G401 (cell line): Measurements from ENCODE around the gene EBF4. TPM values are rescaled to one million over a fixed set of nuclear protein-coding genes. Genes with fewer than 3 reads are reported as not detected.
"Not testable (repeated sequence)": the region's sequence is repeated elsewhere in the genome, so short reads cannot be mapped to it uniquely, and the experiment has no call there.

Source experiments
- DNase-seq: peaks from one replicate; pipeline ENCODE4 v3.0.0-alpha.2; 2015; ENCODE audit warnings: low spot score
- in situ Hi-C: cut with HindIII; loops from 2 replicates; pipeline ENCODE4 v1.10.0; 2016; ENCODE audit warnings: low sequenced_read_pairs, mixed read lengths
- total RNA-seq: library from RNA; depleted of rRNA; stranded (reverse); fragments of >200 nt; shearing (Covaris generic); gene quantifications from 2 replicates; pipeline ENCODE4 v1.2.3, GENCODE V29; 2014; rRNA removed

EBF4 gene
- total RNA-seq, 1 experiment from 2014 or later = not detected

DNA sequence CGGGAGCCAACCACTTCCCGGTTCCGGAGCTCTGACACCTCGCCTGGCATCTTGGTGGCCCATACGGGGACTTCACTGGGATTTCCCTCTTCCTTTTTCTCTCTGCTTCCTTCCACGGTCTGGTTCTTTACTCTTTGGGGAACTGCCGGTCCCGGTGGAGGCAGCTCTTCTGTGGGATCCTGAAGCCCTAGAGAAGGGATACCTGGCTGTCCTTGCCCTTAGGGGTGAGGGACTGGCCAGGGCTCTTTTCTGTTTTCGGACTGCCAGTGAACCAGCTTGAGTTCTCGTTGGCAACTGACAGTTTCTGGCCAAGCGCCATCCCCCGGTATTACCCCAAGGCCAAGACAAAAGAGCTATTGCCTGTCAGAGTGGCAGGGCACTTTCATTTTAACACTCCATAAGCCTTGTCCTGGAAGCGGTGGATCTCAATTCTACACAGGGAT lies 108.7 kb downstream of the EBF4 start:
- DNase-seq = no peak
- in situ Hi-C loops = no loop called here

DNA sequence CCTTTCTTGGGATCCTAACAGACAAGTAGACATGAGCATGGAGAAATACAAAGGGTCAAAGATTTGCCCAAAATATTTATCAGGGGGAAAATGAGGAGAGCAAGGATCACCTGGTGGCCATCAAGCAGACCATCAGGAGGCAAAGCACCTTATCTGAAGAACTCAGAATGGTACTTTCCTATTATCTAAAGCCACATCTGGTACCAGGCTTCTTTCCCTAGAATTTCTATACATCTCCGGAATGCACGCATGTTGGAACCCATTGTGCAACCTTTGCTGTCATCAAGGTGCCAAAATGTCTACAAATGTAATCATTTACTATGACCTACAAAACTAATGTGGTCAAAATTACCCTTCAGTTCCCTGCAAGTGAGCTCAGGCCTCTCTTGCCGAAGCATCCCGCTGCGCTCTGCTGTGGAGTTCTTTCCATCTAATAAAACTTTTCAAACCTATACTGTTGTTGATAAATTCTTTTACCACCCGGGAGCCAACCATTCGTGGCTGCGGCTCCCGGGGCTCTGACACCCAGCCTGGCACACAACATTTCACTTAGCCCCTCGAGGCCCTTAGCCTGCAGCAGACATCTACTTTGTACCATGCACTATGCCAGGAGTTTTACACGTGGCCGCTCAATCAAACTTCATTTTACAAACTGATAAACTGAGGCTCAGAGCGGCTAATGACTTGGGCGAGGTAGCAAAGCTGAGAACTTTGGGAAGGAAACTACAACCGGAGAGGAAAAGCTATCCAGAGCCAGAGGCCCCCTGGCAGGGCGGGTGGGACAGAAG lies 111.7 kb downstream of the EBF4 start:
- in situ Hi-C loops = no loop called here
- no peak for DNase-seq

DNA sequence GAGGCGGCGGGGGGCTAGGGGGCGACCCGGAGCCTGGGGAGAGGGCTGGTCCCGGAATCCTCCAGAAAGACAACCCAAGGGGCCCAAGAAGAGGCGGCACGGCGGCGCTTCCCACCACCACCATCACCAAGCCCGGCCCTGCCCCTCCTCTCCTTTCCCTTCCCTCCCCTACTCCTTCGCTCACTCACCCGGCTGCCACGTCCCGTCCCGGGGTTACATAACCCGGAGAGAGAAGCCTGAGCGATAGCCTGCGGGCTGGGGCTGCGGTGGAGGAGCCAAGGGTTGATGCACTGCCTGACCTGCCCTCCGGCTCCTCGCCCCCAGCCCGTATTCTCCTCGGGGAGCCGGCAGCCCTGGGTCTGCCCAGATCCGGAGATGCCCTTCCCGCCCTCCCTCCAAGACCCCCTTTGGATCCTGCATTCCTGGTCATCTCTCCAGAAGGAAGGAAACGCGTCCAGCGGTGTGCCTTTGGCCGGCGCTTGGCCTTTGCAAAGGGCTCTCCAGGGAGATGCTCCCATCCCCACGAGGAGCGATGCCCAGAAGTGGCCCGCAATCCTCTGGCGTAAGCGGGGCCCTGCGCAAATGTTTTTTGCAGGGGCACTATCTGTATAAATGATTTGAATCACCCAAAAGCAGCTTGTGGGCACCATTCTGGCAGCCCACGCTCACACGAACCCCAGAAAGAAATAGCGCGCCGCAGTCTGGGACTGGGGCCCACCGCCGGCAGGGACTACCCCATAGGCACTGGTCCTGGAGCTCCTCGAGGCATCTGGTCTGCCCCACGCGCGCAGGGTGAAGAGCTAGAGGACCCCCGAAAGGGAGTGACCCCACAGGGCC lies 112.5 kb downstream of the EBF4 start:
- in situ Hi-C loops = no loop called here
- DNase-seq = no peak

DNA sequence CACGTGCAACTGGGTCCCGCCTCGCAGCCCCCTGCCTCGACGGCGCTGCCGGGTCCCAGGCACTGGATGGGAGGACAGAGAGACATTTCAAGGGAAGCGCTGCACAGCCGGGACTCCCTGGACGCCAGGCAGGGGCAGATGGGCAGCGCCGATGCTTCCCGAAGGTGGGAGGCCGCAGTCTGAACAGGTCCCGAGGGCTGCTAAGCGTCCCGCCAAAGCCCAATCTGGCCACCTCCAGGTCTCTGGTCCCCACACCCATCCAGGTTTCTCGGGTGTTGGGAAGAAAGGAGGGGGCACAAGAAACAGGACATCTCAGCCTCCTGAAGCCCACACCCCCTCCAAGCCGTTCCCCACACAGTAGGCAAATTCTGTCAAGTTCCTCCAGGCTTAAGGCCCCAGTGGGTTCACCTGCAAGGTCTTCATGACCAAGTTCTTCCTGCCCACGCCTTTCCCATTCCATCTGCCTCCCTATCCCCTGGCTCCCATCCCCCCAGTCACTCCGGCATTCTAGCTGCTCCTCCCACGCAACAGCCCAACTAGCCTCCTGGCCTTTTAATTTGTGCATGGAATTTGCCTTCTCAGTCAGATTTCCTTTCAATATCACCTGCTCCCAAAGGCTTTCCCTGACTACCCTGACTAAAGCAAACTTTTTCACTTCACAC lies 113.2 kb downstream of the EBF4 start:
- DNase-seq = no peak

DNA sequence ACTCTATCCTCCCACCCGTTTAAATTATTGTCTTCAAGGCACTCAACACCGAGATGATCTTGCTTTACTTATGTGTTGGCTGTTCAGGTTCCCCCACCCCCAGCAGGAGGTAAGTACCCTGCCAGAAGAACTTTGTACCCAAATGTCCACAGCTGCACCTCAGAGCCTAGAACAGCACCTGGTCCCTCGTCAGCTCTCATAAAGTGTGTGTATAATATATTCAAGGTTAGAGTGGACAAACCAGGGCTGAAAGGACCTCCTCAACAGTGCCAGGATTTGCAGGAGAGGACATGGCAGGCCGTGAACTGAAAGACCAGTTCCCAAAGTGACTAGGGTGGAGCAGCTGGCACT lies 113.7 kb downstream of the EBF4 start:
- in situ Hi-C loops = no loop called here
- no peak for DNase-seq

More for the DNA sequence above, 113.2 kb downstream of the EBF4 start:
- in situ Hi-C loops = no loop called here

DNA sequence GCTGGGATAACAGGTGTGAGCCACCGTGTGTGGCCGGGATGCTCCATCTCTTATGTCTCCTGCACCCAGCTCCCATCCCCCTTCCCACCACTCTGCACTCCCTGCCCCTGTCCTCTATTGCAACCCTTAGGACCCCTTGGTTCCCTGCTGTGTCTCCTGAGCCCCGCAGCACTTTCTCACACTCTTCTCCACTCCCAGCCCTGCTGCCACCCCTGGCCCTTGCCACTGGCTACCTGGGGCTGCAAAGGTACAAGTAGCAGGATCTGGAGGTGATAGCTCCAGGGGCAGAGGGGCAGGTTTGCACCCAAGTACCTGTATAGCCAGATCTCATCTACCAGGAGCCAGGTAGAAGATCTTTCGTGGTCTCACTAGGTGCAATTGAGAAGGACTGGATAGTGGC lies 114.4 kb downstream of the EBF4 start:
- in situ Hi-C loops = no loop called here
- DNase-seq = no peak

DNA sequence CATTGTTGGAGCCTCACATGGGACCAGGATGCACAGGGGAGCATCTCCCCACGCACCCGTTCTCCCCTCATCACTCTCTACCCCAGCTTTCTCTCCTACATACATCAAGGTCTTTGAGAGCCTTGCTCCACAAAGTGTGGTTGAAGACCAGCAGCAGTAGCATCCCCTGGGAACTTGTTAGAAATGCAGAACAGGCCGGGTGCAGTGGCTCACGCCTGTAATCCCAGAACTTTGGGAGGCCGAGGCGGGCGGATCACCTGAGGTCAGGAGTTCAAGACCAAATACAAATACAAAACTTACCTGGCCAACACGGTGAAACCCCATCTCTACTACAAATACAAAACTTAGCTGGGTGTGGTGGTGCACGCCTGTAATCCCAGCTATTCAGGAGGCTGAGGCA lies 115.3 kb downstream of the EBF4 start:
- DNase-seq, in situ Hi-C loops: not testable (repeated sequence)

DNA sequence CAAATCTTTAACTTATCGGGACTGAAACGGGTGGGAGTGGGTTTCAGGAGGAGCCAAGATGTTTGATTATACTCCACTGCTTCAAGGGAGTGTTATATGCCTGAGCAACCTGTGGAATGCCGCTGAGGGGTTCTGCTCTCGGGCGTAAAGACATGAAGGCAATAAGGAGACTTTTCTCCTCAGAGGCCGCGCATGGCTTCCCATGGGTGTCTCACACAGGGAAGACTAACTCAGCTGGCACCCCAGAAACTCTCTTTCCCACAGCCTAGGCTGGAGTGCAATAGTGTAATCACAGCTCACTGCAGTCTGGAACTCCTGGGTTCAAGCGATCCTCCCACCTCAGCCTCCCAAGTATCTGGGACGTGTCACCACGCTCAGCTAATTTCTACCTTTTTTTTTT lies 117.1 kb downstream of the EBF4 start:
- in situ Hi-C loops = no loop called here
- no peak for DNase-seq

Other genes with a start within 250 kb of the EBF4 start
- gene SNRPB, start 222.0 kb upstream of the EBF4 start, total RNA-seq = 1,009 and 1,118 TPM in 2 replicates
- 7.6 and 11.3 TPM in 2 replicates for gene ZNF343, start 183.9 kb upstream of the EBF4 start, total RNA-seq
- not detected in 2 replicates for gene TMC2, start 156.2 kb upstream of the EBF4 start, total RNA-seq
- gene NOP56, start 40.1 kb upstream of the EBF4 start, total RNA-seq = 249 and 340 TPM in 2 replicates
- gene IDH3B, start 28.6 kb upstream of the EBF4 start, total RNA-seq = 204 and 239 TPM in 2 replicates
- 41.8 and 47.0 TPM in 2 replicates for gene CPXM1, start 107.8 kb downstream of the EBF4 start, total RNA-seq
- gene C20orf141, start 122.2 kb downstream of the EBF4 start, total RNA-seq = not detected in 2 replicates
- gene TMEM239, start 123.6 kb downstream of the EBF4 start, total RNA-seq = not detected in 2 replicates
- gene PCED1A, start 147.9 kb downstream of the EBF4 start, total RNA-seq = 25.2 and 45.7 TPM in 2 replicates
- 41.2 and 45.5 TPM in 2 replicates for gene VPS16, start 148.0 kb downstream of the EBF4 start, total RNA-seq
- gene PTPRA, start 180.7 kb downstream of the EBF4 start, total RNA-seq = 45.5 and 83.7 TPM in 2 replicates